ENCODE data around the gene PTPN4. TPM values are rescaled to one million over a fixed set of nuclear protein-coding genes. Genes with fewer than 3 reads are reported as not detected.

The PTPN4 gene
- total and polyA plus RNA-seq, 2 of the 8 experiments (the other 6 are each of a cell fraction or from before 2014, with no cell fraction given) = 28.5 to 105 TPM

DNA sequence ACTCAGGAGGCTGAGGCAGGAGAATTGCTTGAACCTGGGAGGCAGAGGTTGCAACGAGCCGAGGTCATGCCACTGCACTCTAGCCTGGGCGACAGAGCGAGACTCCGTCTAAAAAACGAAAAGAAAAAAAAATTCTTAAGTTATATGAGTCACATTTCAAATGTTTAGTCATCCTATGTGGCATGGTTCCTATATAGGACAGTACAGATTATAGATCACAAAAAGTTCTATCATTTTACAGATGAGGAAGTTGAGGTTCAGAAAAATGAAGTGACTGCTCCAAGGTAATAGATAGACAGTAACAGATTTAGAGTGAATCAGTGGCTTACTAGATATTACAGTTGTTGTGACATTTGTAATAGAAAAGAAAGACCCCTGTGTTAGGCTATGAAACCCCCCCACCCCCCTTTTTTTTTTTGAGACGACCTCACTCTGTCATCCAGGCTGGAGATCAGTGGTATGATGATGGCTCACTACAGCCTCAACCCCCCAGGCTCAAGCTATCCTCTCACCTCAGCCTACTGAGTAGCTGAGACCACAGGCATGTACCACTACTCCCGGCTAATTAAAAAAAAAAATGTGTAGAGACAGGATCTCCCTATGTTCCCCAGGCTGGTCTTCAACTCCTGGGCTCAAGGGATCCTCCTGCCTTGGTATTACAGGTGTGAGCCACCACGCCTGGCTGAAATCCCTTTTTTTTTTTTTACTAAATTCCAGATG lies 22.7 kb downstream of the PTPN4 start:
- no peaks in the 10 kb centered on the region for H3K23me2 ChIP-seq (ENCODE audit: low read depth, low read length)
- H3K79me2 ChIP-seq (ENCODE audit: control insufficient read depth in 1 of 2, insufficient read depth in 2 of 2, low read length in 2 of 2) = peaks cover 33 to 98% of the 10 kb centered on the region in 2 experiments
- peaks cover 4% of the 10 kb centered on the region; the same call in 1 of the 2 replicates for H3K79me1 ChIP-seq (ENCODE audit: low read depth, low read length)
- POLR2A ChIA-PET (ENCODE audit: partially characterized antibody) = interaction anchor here (0.6 to 2.1 kb wide), 6 partner anchors 8 to 230 kb away, joined by 3 to 7 read pairs (median 4); partner anchors contain the start of gene EPB41L5
- DNase-seq (ENCODE audit: low read depth in 1 of 2, low spot score in 2 of 2) = no peak
- CTCF ChIA-PET (ENCODE audit: partially characterized antibody) = interaction anchor here (0.6 to 1.2 kb wide), 3 partner anchors 23 to 93 kb away, joined by 3 read pairs; no protein-coding TSS in a partner anchor
- no peak overlapping the region for H2BK120ac ChIP-seq (replicated peaks; ENCODE audit: low read depth, low read length)
- H2AK5ac ChIP-seq (ENCODE audit: low read depth, low read length) = no peak overlapping the region
- H3K23ac ChIP-seq (ENCODE audit: insufficient read length) = no peak overlapping the region
- TF ChIP-seq KDM4A (IDR thresholded peaks at IDR 0.05; ENCODE audit: low read depth, low read length, severe bottlenecking) (no peak), SUZ12 (IDR thresholded peaks at IDR 0.05; ENCODE audit: low read length) (no peak)
- H3K27me3 ChIP-seq (replicated peaks in 1 of 4; ENCODE audit: control insufficient read depth in 3 of 4, extremely low read depth in 1 of 4, insufficient read depth in 3 of 4, low read length in 3 of 4) = no peaks in the 10 kb centered on the region
- no peak overlapping the region for H3K56ac ChIP-seq (replicated peaks; ENCODE audit: insufficient read length, low read depth, low read length)
- H3K36me3 ChIP-seq (ENCODE audit: control insufficient read depth in 2 of 4, insufficient read depth in 4 of 4, low read length in 3 of 4) = peaks cover 0 to 2% (median 0%) of the 10 kb centered on the region in 4 experiments; a peak in 1 of 8 replicates
- no peak overlapping the region for H4K91ac ChIP-seq (replicated peaks; ENCODE audit: insufficient read length, low read length)
- H2BK12ac ChIP-seq (ENCODE audit: low read depth, low read length) = no peak overlapping the region
- H2BK15ac ChIP-seq (ENCODE audit: low read length) = no peak overlapping the region
- no peak for FAIRE-seq
- H3K9me3 ChIP-seq (ENCODE audit: insufficient read depth in 2 of 2, low read depth in 1 of 2, low read length in 1 of 2) = no peaks in the 10 kb centered on the region
- no peak overlapping the region for H2AFZ ChIP-seq (ENCODE audit: low read length)
- no peak overlapping the region for H3K4me3 ChIP-seq (ENCODE audit: extremely low read depth in 1 of 4, insufficient read depth in 2 of 4, low read depth in 3 of 4, low read length in 4 of 4)
- H4K20me1 ChIP-seq (replicated peaks in 1 of 2; ENCODE audit: control insufficient read depth in 1 of 2, insufficient read depth in 2 of 2, low read length in 2 of 2) = peaks cover 12 to 18% of the 10 kb centered on the region in 2 experiments
- WGBS, 2 experiments (ENCODE audit: extremely low coverage in 1 of 2, insufficient coverage in 1 of 2, insufficient read length in 1 of 2, insufficient replicate concordance in 2 of 2, low coverage in 1 of 2, low lambda C conversion rate in 2 of 2, missing lambda C conversion rate in 1 of 2) = 88% methylated on average over 9 of the region's 9 CpGs; no CpG with 5 or more reads in 1 of the 2 experiments
- no peak overlapping the region for H3K27ac ChIP-seq (ENCODE audit: low read depth, low read length)
- H3K4me1 ChIP-seq (replicated peaks in 1 of 4; ENCODE audit: control insufficient read depth in 3 of 4, insufficient read depth in 4 of 4, low read length in 3 of 4) = peaks cover 0 to 16% (median 7%) of the 10 kb centered on the region in 4 experiments; a peak in 4 of 7 replicates
- H4K5ac ChIP-seq (ENCODE audit: insufficient read length, low read depth, low read length) = no peak overlapping the region
- no peak overlapping the region for H2BK20ac ChIP-seq (ENCODE audit: low read length)
- no peak overlapping the region for H3K4ac ChIP-seq (replicated peaks; ENCODE audit: insufficient read length, low read depth, low read length)
- no peak overlapping the region for H2BK5ac ChIP-seq (ENCODE audit: low read depth, low read length)
- H4K8ac ChIP-seq (ENCODE audit: extremely low read depth, insufficient read depth, low read length) = no peak overlapping the region
- no peak overlapping the region for H3K4me2 ChIP-seq (ENCODE audit: insufficient read depth in 1 of 2, low read depth in 2 of 2, low read length in 2 of 2)
- H3K14ac ChIP-seq (ENCODE audit: insufficient read length) = no peak overlapping the region
- no peak overlapping the region for H3K9ac ChIP-seq (replicated peaks in 1 of 4; ENCODE audit: extremely low read depth in 1 of 4, low read depth in 3 of 4, low read length in 3 of 4)
- H3K18ac ChIP-seq (ENCODE audit: extremely low read depth, low read length) = no peak overlapping the region

All from H1 (cell line).